Right atrium auricular region (tissue), 2 donors: Measurements from ENCODE around the gene SEPTIN5. TPM values are rescaled to one million over a fixed set of nuclear protein-coding genes. Genes with fewer than 3 reads are reported as not detected.
"Not testable (repeated sequence)": the region's sequence is repeated elsewhere in the genome, so short reads cannot be mapped to it uniquely, and the experiment has no call there.

Experiments
- DNase-seq: peaks from one replicate; pipeline ENCODE4 v3.0.0-alpha.2; 2019; ENCODE audit warnings: low spot score
- H3K27ac ChIP-seq, 2 donors: fragments of 200-600 bp; sonication (generic); 1 replicate in 1 of 2; 2 replicates in 1 of 2; pipeline ENCODE4 v1.5.1; 2016 to 2019
- H3K27me3 ChIP-seq, 2 donors: fragments of 200-600 bp; sonication (generic); one replicate each; pipeline versions ENCODE4 v1.5.1 to v1.6.0; 2017 to 2019
- H3K36me3 ChIP-seq: fragments of 200-600 bp; sonication (generic); one replicate; pipeline ENCODE4 v1.5.1; 2016
- H3K4me1 ChIP-seq, 2 donors: fragments of 200-600 bp; sonication (generic); one replicate each; pipeline versions ENCODE4 v1.5.1 to v1.6.0; 2017 to 2019
- H3K4me3 ChIP-seq, 2 donors: fragments of 200-600 bp; sonication (generic); 1 replicate in 1 of 2; 2 replicates in 1 of 2; pipeline ENCODE4 v1.5.1; 2017 to 2019; ENCODE audit warnings: mild to moderate bottlenecking in 1 of 2, moderate library complexity in 1 of 2
- H3K9me3 ChIP-seq, 2 donors: fragments of 200-600 bp; sonication (generic); one replicate each; pipeline ENCODE4 v1.5.1; 2019
- CTCF ChIP-seq, 2 donors: fragments of 200-600 bp; sonication (generic); IDR thresholded peaks; one replicate each; pipeline ENCODE4 v1.5.1; 2019; ENCODE audit warnings: antibody characterized with exemption in 2 of 2
- total RNA-seq, 2 donors: library from RNA; depleted of rRNA; stranded (reverse); fragments of >200 nt; gene quantifications; one replicate each; pipeline ENCODE4 v1.1.0, GENCODE V29; 2016

Gene SEPTIN5
- total RNA-seq, 2 donors from 2014 or later: 162 to 287 TPM

- H3K9me3 ChIP-seq: no peaks in the 10 kb centered on the region
- H3K4me1 ChIP-seq: no peaks in the 10 kb centered on the region
- no peak overlapping the region for H3K4me3 ChIP-seq
- DNase-seq: no peak
- H3K27me3 ChIP-seq: no peaks in the 10 kb centered on the region
- H3K36me3 ChIP-seq: no peaks in the 10 kb centered on the region
- no peak overlapping the region for H3K27ac ChIP-seq
- TF ChIP-seq CTCF (IDR thresholded peaks at IDR 0.05): no peak
Measured at GRCh38 chr22:19673660-19674059, 40.6 kb upstream of the SEPTIN5 start.

- TF ChIP-seq CTCF (IDR thresholded peaks at IDR 0.05): no peak
Measured at GRCh38 chr22:19674129-19674928, 40.0 kb upstream of the SEPTIN5 start.

GRCh38 chr22:19674929-19675253 is 39.4 kb upstream of the SEPTIN5 start:
- Histone ChIP-seq H3K4me3 (no peak overlapping the region), H3K4me1 (peaks cover 0 to 4% of the 10 kb centered on the region in 2 donors), H3K9me3 (no peaks in the 10 kb centered on the region), H3K27me3 (no peaks in the 10 kb centered on the region), H3K27ac (no peak overlapping the region), H3K36me3 (no peaks in the 10 kb centered on the region)
- TF ChIP-seq CTCF (IDR thresholded peaks at IDR 0.05): no peak
- DNase-seq: peak; percentile 26

More at GRCh38 chr22:19674129-19674928, 40.0 kb upstream of the SEPTIN5 start:
- H3K4me3 ChIP-seq: no peak overlapping the region
- H3K4me1 ChIP-seq: no peaks in the 10 kb centered on the region
- H3K36me3 ChIP-seq: no peaks in the 10 kb centered on the region
- H3K27me3 ChIP-seq: no peaks in the 10 kb centered on the region
- DNase-seq: no peak
- H3K9me3 ChIP-seq: no peaks in the 10 kb centered on the region
- no peak overlapping the region for H3K27ac ChIP-seq

- H3K27ac ChIP-seq: no peak overlapping the region
Measured at GRCh38 chr22:19675428-19675827, 38.9 kb upstream of the SEPTIN5 start.

GRCh38 chr22:19676437-19676836 is 37.9 kb upstream of the SEPTIN5 start:
- not testable (repeated sequence) for DNase-seq

More at GRCh38 chr22:19675428-19675827, 38.9 kb upstream of the SEPTIN5 start:
- H3K36me3 ChIP-seq: no peaks in the 10 kb centered on the region
- no peak for TF ChIP-seq CTCF (IDR thresholded peaks at IDR 0.05)
- DNase-seq: no peak
- peaks cover 0 to 4% of the 10 kb centered on the region in 2 donors for H3K4me1 ChIP-seq
- no peak overlapping the region for H3K4me3 ChIP-seq
- no peaks in the 10 kb centered on the region for H3K27me3 ChIP-seq
- H3K9me3 ChIP-seq: no peaks in the 10 kb centered on the region

GRCh38 chr22:19678949-19679521 is 35.3 kb upstream of the SEPTIN5 start:
- no peak for DNase-seq
- no peak overlapping the region for H3K27ac ChIP-seq
- TF ChIP-seq CTCF (IDR thresholded peaks at IDR 0.05): no peak
- H3K4me1 ChIP-seq: peaks cover 0 to 4% of the 10 kb centered on the region in 2 donors
- no peaks in the 10 kb centered on the region for H3K36me3 ChIP-seq
- no peak overlapping the region for H3K4me3 ChIP-seq
- H3K9me3 ChIP-seq: no peaks in the 10 kb centered on the region
- H3K27me3 ChIP-seq: no peaks in the 10 kb centered on the region

More at GRCh38 chr22:19676437-19676836, 37.9 kb upstream of the SEPTIN5 start:
- H3K4me3 ChIP-seq, H3K27ac ChIP-seq, H3K4me1 ChIP-seq, H3K27me3 ChIP-seq, H3K9me3 ChIP-seq, H3K36me3 ChIP-seq: not testable (repeated sequence)
